WTC11 (cell line): Measurements from ENCODE around the gene MAPKAP1. TPM values are rescaled to one million over a fixed set of nuclear protein-coding genes. Genes with fewer than 3 reads are reported as not detected.

Experiments
- ATAC-seq: fragments of 200-7000 bp; cut with Tn5 transposase; 2 replicates; pipeline ENCODE4 v1.10.0; 2021; ENCODE audit warnings: mild to moderate bottlenecking, moderate library complexity
- CTCF ChIA-PET: fragments of 300-600 bp; sonication (Branson Sonifier 250); formaldehyde crosslinking; loops from one replicate; lab custom pipeline; 2021; ENCODE audit warnings: antibody characterized with exemption; lab: Charles Lee
- POLR2A ChIA-PET: fragments of 350-600 bp; sonication (Branson Sonifier 250); formaldehyde crosslinking; loops from one replicate; lab custom pipeline; 2021; ENCODE audit warnings: antibody characterized with exemption; lab: Charles Lee
- DNase-seq: peaks from one replicate; pipeline ENCODE4 v3.0.0; 2021; ENCODE audit warnings: low spot score
- H3K27ac Mint-ChIP-seq: 2 replicates; pipeline ENCODE4 v1.8.0; 2021; ENCODE audit warnings: mixed read lengths
- H3K27me3 Mint-ChIP-seq: 2 replicates; pipeline ENCODE4 v1.8.0; 2021; ENCODE audit warnings: low read depth, mild to moderate bottlenecking, moderate library complexity, mixed read lengths
- H3K36me3 Mint-ChIP-seq: 2 replicates; pipeline ENCODE4 v1.8.0; 2021; ENCODE audit warnings: mixed read lengths
- H3K4me1 Mint-ChIP-seq: 2 replicates; pipeline ENCODE4 v1.8.0; 2022; ENCODE audit warnings: mixed read lengths
- H3K4me3 Mint-ChIP-seq: 2 replicates; pipeline ENCODE4 v1.8.0; 2021; ENCODE audit warnings: mild to moderate bottlenecking, moderate library complexity, mixed read lengths
- H3K9me3 Mint-ChIP-seq: 2 replicates; pipeline ENCODE4 v1.8.0; 2021; ENCODE audit warnings: mixed read lengths
- AR ChIP-seq: fragments of 250-450 bp; sonication (Bioruptor Pico); IDR thresholded peaks from 2 replicates; pipeline ENCODE4 v1.9.0; 2021; ENCODE audit warnings: mild to moderate bottlenecking
- ATF1 ChIP-seq: sonication (generic); formaldehyde crosslinking; IDR thresholded peaks from 2 replicates; pipeline ENCODE4 v1.8.1; 2023; ENCODE audit warnings: mild to moderate bottlenecking, moderate library complexity, missing genetic modification reagents
- ATF3 ChIP-seq: sonication (generic); formaldehyde crosslinking; conservative IDR thresholded peaks from 2 replicates; pipeline ENCODE4 v1.8.1; 2022; ENCODE audit warnings: mild to moderate bottlenecking, missing genetic modification reagents
- CDX4 ChIP-seq: fragments of 250-450 bp; sonication (Bioruptor Pico); IDR thresholded peaks from 2 replicates; pipeline ENCODE4 v1.9.0; 2021; ENCODE audit warnings: moderate library complexity, mild to moderate bottlenecking, inconsistent platforms, borderline replicate concordance
- CREB1 ChIP-seq: sonication (generic); formaldehyde crosslinking; IDR thresholded peaks from 2 replicates; pipeline ENCODE4 v1.8.0; 2023; ENCODE audit warnings: mild to moderate bottlenecking, missing genetic modification reagents
- CTCF ChIP-seq: fragments of 200-600 bp; IDR thresholded peaks from 2 replicates; pipeline ENCODE4 v1.8.0; 2022; ENCODE audit warnings: antibody characterized with exemption
- E2F4 ChIP-seq: sonication (generic); formaldehyde crosslinking; IDR thresholded peaks from 2 replicates; pipeline ENCODE4 v1.8.1; 2022; ENCODE audit warnings: low read depth, mild to moderate bottlenecking, moderate library complexity, missing genetic modification reagents, borderline replicate concordance
- ERG ChIP-seq: fragments of 250-450 bp; sonication (Bioruptor Pico); IDR thresholded peaks from 2 replicates; pipeline ENCODE4 v1.8.0; 2021; ENCODE audit warnings: mild to moderate bottlenecking
- FOXK1 ChIP-seq: sonication (generic); formaldehyde crosslinking; IDR thresholded peaks from 2 replicates; pipeline ENCODE4 v1.8.0; 2022; ENCODE audit warnings: mild to moderate bottlenecking, moderate library complexity, missing genetic modification reagents
- GABPB1 ChIP-seq: sonication (generic); formaldehyde crosslinking; IDR thresholded peaks from 2 replicates; pipeline ENCODE4 v1.8.1; 2023; ENCODE audit warnings: mild to moderate bottlenecking, missing genetic modification reagents
- IRF1 ChIP-seq: sonication (generic); formaldehyde crosslinking; IDR thresholded peaks from 2 replicates; pipeline ENCODE4 v1.8.0; 2023; ENCODE audit warnings: missing genetic modification reagents
- IRF2 ChIP-seq: sonication (generic); formaldehyde crosslinking; IDR thresholded peaks from 2 replicates; pipeline ENCODE4 v1.8.0; 2022; ENCODE audit warnings: low read depth, missing genetic modification reagents, borderline replicate concordance
- KAT7 ChIP-seq: sonication (generic); formaldehyde crosslinking; IDR thresholded peaks from 2 replicates; pipeline ENCODE4 v1.8.1; 2023; ENCODE audit warnings: missing genetic modification reagents, mild to moderate bottlenecking, borderline replicate concordance
- MLX ChIP-seq: sonication (generic); formaldehyde crosslinking; IDR thresholded peaks from 2 replicates; pipeline ENCODE4 v1.8.1; 2023; ENCODE audit warnings: mild to moderate bottlenecking, missing genetic modification reagents, moderate library complexity
- NFATC4 ChIP-seq: fragments of 250-450 bp; sonication (Bioruptor Pico); IDR thresholded peaks from 2 replicates; pipeline ENCODE4 v1.9.0; 2021; ENCODE audit warnings: mild to moderate bottlenecking
- RORB ChIP-seq: fragments of 250-450 bp; sonication (Bioruptor Pico); IDR thresholded peaks from 2 replicates; pipeline ENCODE4 v1.9.0; 2021; ENCODE audit warnings: mild to moderate bottlenecking
- SMAD4 ChIP-seq: sonication (generic); formaldehyde crosslinking; IDR thresholded peaks from 2 replicates; pipeline ENCODE4 v1.8.0; 2022; ENCODE audit warnings: mild to moderate bottlenecking, missing genetic modification reagents
- TP53 ChIP-seq: sonication (generic); formaldehyde crosslinking; IDR thresholded peaks from 2 replicates; pipeline ENCODE4 v1.8.1; 2023; ENCODE audit warnings: mild to moderate bottlenecking, missing genetic modification reagents
- ZNF423 ChIP-seq: fragments of 250-450 bp; sonication (Bioruptor Pico); IDR thresholded peaks from 2 replicates; pipeline ENCODE4 v2.1.2; 2022; ENCODE audit warnings: mild to moderate bottlenecking, moderate library complexity
- total RNA-seq: library from RNA; stranded (reverse); gene quantifications from 3 replicates; pipeline ENCODE4 v1.2.3, GENCODE V29; 2021

Gene MAPKAP1
- total RNA-seq, 1 experiment from 2014 or later, result 111 TPM

GRCh38 chr9:125467116-125467740 lies 239.8 kb downstream of the MAPKAP1 start:
- Mint-ChIP-seq H3K4me1 (peaks cover 16% of the 10 kb centered on the region), H3K27me3 (no peaks in the 10 kb centered on the region), H3K9me3 (no peaks in the 10 kb centered on the region), H3K27ac (no peak overlapping the region), H3K4me3 (no peak overlapping the region), H3K36me3 (no peaks in the 10 kb centered on the region)
- TF ChIP-seq IRF2 (no peak), TP53 (CRISPR knock-in tag) (no peak), KAT7 (no peak), ATF3 (CRISPR knock-in tag) (no peak), ZNF423 (CRISPR knock-in tag) (no peak), CREB1 (CRISPR knock-in tag) (no peak), AR (CRISPR knock-in tag) (no peak), ERG (CRISPR knock-in tag) (no peak), NFATC4 (CRISPR knock-in tag) (no peak), ATF1 (CRISPR knock-in tag) (no peak), CDX4 (no peak), FOXK1 (CRISPR knock-in tag) (no peak), RORB (CRISPR knock-in tag) (no peak), GABPB1 (CRISPR knock-in tag) (no peak), E2F4 (CRISPR knock-in tag) (no peak), CTCF (no peak), IRF1 (CRISPR knock-in tag) (no peak), MLX (CRISPR knock-in tag) (no peak), SMAD4 (CRISPR knock-in tag) (no peak)
- ATAC-seq (no peak), DNase-seq (no peak)
- POLR2A ChIA-PET, result no interaction called here
- CTCF ChIA-PET, result interaction anchor here (1.1 kb wide), 1 partner anchor 91 kb away, joined by 3 read pairs; no protein-coding TSS in a partner anchor
